Measurements from ENCODE around the gene MTTP.

MTTP gene

DNA sequence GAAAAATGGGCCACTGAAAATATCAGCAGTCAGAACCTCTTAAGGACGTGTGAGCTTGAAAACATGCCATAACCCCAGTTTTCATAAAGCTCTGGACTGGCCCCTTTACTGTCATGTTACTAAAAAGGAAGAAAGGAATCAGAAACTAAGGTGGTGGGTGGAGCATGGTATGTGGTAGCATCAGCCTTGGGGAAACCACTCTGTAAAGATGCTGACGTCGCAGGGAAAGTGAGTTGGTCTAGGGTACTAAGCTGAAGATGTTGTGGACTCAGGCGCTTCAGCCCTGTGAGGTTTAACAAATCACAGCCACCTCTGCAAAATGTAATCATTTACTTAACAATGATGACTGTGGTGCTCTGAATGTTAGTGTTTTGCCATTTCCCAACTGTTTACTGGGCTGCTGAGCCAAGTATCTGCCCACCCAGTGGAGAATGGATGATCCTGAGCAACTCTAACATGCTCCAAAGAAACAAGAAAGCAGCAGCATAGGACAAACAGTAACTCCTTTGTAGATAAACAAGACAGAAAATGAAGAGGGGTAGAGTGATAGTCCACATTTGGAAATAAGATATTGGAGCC is 49.6 kb downstream of the MTTP start:
- peaks cover 4% of the 10 kb centered on the region for H3K4me1 ChIP-seq (ENCODE audit: control insufficient read depth, insufficient read depth, low read length)
- no peaks in the 10 kb centered on the region for H3K36me3 ChIP-seq (ENCODE audit: control insufficient read depth in 2 of 2, insufficient read depth in 2 of 2, low read length in 2 of 2)
- H3K9ac ChIP-seq (ENCODE audit: low read length in 2 of 2): peak overlapping the region in 1 of 2 donors; percentile 38
- H3K27ac ChIP-seq (ENCODE audit: low read length): peak overlapping the region; percentile 80
- H3K27me3 ChIP-seq (ENCODE audit: control insufficient read depth in 1 of 2, insufficient read depth in 2 of 2, low read length in 2 of 2): no peaks in the 10 kb centered on the region
- no peaks in the 10 kb centered on the region for H3K9me3 ChIP-seq (ENCODE audit: control insufficient read depth in 2 of 2, low read length in 2 of 2)
- no peak overlapping the region for H3K4me3 ChIP-seq (ENCODE audit: low read length in 2 of 2)

DNA sequence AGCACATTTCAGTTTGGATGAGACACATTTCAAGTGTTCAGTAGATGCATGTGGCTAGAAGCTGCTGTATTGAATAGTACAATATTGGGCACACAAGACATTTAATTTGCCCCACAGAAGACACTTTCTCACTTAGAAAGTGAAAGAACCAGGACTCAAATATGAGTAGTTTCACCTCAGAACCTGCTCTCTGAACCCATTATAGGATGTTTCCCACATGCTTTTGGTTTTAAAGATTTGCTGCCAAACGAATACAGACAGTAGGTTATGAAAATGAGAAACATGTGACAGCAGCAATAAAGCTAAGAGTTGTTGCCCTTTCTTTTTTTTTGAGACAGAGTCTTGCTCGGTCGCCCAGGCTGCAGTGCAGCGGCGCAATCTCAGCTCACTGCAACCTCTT is 50.7 kb downstream of the MTTP start:
- Histone ChIP-seq H3K4me3 (ENCODE audit: low read length in 2 of 2) (no peak overlapping the region), H3K4me1 (ENCODE audit: control insufficient read depth, insufficient read depth, low read length) (peaks cover 4% of the 10 kb centered on the region), H3K27me3 (ENCODE audit: control insufficient read depth in 1 of 2, insufficient read depth in 2 of 2, low read length in 2 of 2) (no peaks in the 10 kb centered on the region), H3K9ac (ENCODE audit: low read length in 2 of 2) (no peak overlapping the region), H3K36me3 (ENCODE audit: control insufficient read depth in 2 of 2, insufficient read depth in 2 of 2, low read length in 2 of 2) (no peaks in the 10 kb centered on the region), H3K27ac (ENCODE audit: low read length) (peak overlapping the region; percentile 80), H3K9me3 (ENCODE audit: control insufficient read depth in 2 of 2, low read length in 2 of 2) (no peaks in the 10 kb centered on the region)

DNA sequence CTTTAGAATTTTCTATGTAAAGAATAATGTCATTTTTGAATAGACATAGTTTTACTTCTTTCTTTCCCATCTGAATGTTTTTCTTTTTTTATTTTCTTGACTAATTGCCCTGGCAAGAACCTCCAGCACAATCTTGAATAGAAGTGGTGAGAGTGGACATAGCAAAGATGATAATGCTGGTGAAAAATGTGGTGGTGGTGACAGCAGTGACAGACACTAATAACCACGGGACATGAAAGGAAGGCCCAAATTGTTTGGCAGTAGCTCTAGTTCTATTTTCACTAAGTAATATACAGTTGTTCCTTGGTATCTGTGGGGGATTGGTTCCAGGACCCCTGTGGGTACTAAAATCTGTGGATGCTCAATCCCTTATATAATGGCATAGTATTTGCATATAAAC is 53.4 kb downstream of the MTTP start:
- H3K4me3 ChIP-seq (ENCODE audit: low read length in 2 of 2): no peak overlapping the region
- H3K27ac ChIP-seq (ENCODE audit: low read length): no peak overlapping the region
- peaks cover 4% of the 10 kb centered on the region for H3K4me1 ChIP-seq (ENCODE audit: control insufficient read depth, insufficient read depth, low read length)
- H3K27me3 ChIP-seq (ENCODE audit: control insufficient read depth in 1 of 2, insufficient read depth in 2 of 2, low read length in 2 of 2): no peaks in the 10 kb centered on the region
- no peaks in the 10 kb centered on the region for H3K9me3 ChIP-seq (ENCODE audit: control insufficient read depth in 2 of 2, low read length in 2 of 2)
- H3K9ac ChIP-seq (ENCODE audit: low read length in 2 of 2): no peak overlapping the region
- H3K36me3 ChIP-seq (ENCODE audit: control insufficient read depth in 2 of 2, insufficient read depth in 2 of 2, low read length in 2 of 2): no peaks in the 10 kb centered on the region

- Histone ChIP-seq H3K36me3 (ENCODE audit: control insufficient read depth in 2 of 2, insufficient read depth in 2 of 2, low read length in 2 of 2) (no peaks in the 10 kb centered on the region), H3K4me1 (ENCODE audit: control insufficient read depth, insufficient read depth, low read length) (no peaks in the 10 kb centered on the region), H3K9ac (ENCODE audit: low read length in 2 of 2) (no peak overlapping the region), H3K9me3 (ENCODE audit: control insufficient read depth in 2 of 2, low read length in 2 of 2) (no peaks in the 10 kb centered on the region), H3K27ac (ENCODE audit: low read length) (no peak overlapping the region), H3K27me3 (ENCODE audit: control insufficient read depth in 1 of 2, insufficient read depth in 2 of 2, low read length in 2 of 2) (no peaks in the 10 kb centered on the region), H3K4me3 (ENCODE audit: low read length in 2 of 2) (no peak overlapping the region)
These were observed 55.4 kb downstream of the MTTP start for GRCh38 chr4:99629962-99630554.

GRCh38 chr4:99630857-99631360 is 56.3 kb downstream of the MTTP start:
- Histone ChIP-seq H3K36me3 (ENCODE audit: control insufficient read depth in 2 of 2, insufficient read depth in 2 of 2, low read length in 2 of 2) (no peaks in the 10 kb centered on the region), H3K9ac (ENCODE audit: low read length in 2 of 2) (no peak overlapping the region), H3K27me3 (ENCODE audit: control insufficient read depth in 1 of 2, insufficient read depth in 2 of 2, low read length in 2 of 2) (no peaks in the 10 kb centered on the region), H3K27ac (ENCODE audit: low read length) (no peak overlapping the region), H3K4me1 (ENCODE audit: control insufficient read depth, insufficient read depth, low read length) (no peaks in the 10 kb centered on the region), H3K9me3 (ENCODE audit: control insufficient read depth in 2 of 2, low read length in 2 of 2) (no peaks in the 10 kb centered on the region), H3K4me3 (ENCODE audit: low read length in 2 of 2) (no peak overlapping the region)

DNA sequence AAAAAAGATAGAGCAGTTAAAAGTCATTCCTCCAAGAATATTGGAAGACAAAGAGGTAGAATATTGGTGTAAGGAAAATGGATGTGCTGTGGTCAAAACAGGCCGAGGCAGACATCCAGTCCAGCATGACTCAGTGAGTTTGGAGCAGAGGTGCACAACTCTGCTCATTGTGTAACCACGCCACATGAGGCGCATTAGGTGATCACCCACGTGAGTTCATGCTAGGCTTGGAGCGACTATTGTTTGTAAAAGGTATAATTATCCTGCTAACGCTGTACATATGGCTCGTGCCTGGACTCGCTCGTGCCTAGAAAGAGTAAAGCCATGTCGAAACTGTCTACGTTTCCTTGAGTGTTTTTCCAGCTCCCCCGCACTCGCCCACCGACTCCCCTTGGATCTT is 59.1 kb downstream of the MTTP start:
- H3K4me3 ChIP-seq (ENCODE audit: low read length in 2 of 2): no peak overlapping the region
- no peaks in the 10 kb centered on the region for H3K27me3 ChIP-seq (ENCODE audit: control insufficient read depth in 1 of 2, insufficient read depth in 2 of 2, low read length in 2 of 2)
- H3K9me3 ChIP-seq (ENCODE audit: control insufficient read depth in 2 of 2, low read length in 2 of 2): no peaks in the 10 kb centered on the region
- no peaks in the 10 kb centered on the region for H3K36me3 ChIP-seq (ENCODE audit: control insufficient read depth in 2 of 2, insufficient read depth in 2 of 2, low read length in 2 of 2)
- H3K4me1 ChIP-seq (ENCODE audit: control insufficient read depth, insufficient read depth, low read length): no peaks in the 10 kb centered on the region
- H3K9ac ChIP-seq (ENCODE audit: low read length in 2 of 2): no peak overlapping the region
- no peak overlapping the region for H3K27ac ChIP-seq (ENCODE audit: low read length)

DNA sequence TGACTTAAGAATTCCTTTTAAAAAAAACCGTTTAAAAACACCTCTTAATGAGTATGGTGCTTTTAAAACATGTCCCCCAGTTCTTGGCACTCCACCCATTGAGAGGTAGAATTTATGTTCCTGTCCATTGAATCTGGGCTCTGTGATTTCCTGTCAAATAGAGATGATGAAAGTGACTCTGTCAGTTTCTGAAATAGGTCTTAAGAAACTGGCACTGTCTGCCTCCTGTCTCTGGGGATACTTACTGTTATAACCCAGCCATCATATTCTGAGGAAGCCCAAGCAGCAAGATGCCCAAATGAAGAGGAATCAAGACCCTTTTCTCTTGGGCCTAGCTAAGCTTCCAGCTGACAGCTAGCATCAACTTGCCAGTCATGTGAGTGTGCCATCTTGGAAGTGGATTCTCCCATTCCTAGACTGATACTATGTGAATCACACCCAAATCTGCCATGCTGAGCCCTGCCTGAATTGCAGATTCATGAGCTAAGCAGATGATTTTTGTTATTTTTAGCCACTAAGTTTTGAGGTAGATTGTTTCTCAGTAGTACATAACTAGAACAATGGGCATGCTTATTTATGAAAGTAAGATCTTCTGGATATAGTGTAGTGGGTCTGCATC is 60.2 kb downstream of the MTTP start:
- H3K4me3 ChIP-seq (ENCODE audit: low read length in 2 of 2): no peak overlapping the region
- no peaks in the 10 kb centered on the region for H3K4me1 ChIP-seq (ENCODE audit: control insufficient read depth, insufficient read depth, low read length)
- H3K27me3 ChIP-seq (ENCODE audit: control insufficient read depth in 1 of 2, insufficient read depth in 2 of 2, low read length in 2 of 2): no peaks in the 10 kb centered on the region
- H3K36me3 ChIP-seq (ENCODE audit: control insufficient read depth in 2 of 2, insufficient read depth in 2 of 2, low read length in 2 of 2): no peaks in the 10 kb centered on the region
- no peak overlapping the region for H3K9ac ChIP-seq (ENCODE audit: low read length in 2 of 2)
- H3K9me3 ChIP-seq (ENCODE audit: control insufficient read depth in 2 of 2, low read length in 2 of 2): no peaks in the 10 kb centered on the region
- H3K27ac ChIP-seq (ENCODE audit: low read length): no peak overlapping the region

GRCh38 chr4:99635601-99636000 is 61.0 kb downstream of the MTTP start:
- H3K4me3 ChIP-seq (ENCODE audit: low read length in 2 of 2): no peak overlapping the region
- H3K36me3 ChIP-seq (ENCODE audit: control insufficient read depth in 2 of 2, insufficient read depth in 2 of 2, low read length in 2 of 2): no peaks in the 10 kb centered on the region
- no peaks in the 10 kb centered on the region for H3K4me1 ChIP-seq (ENCODE audit: control insufficient read depth, insufficient read depth, low read length)
- H3K9ac ChIP-seq (ENCODE audit: low read length in 2 of 2): no peak overlapping the region
- no peak overlapping the region for H3K27ac ChIP-seq (ENCODE audit: low read length)
- no peaks in the 10 kb centered on the region for H3K27me3 ChIP-seq (ENCODE audit: control insufficient read depth in 1 of 2, insufficient read depth in 2 of 2, low read length in 2 of 2)
- no peaks in the 10 kb centered on the region for H3K9me3 ChIP-seq (ENCODE audit: control insufficient read depth in 2 of 2, low read length in 2 of 2)

GRCh38 chr4:99636422-99636821 is 61.8 kb downstream of the MTTP start:
- Histone ChIP-seq H3K27me3 (ENCODE audit: control insufficient read depth in 1 of 2, insufficient read depth in 2 of 2, low read length in 2 of 2) (no peaks in the 10 kb centered on the region), H3K9me3 (ENCODE audit: control insufficient read depth in 2 of 2, low read length in 2 of 2) (no peaks in the 10 kb centered on the region), H3K27ac (ENCODE audit: low read length) (no peak overlapping the region), H3K9ac (ENCODE audit: low read length in 2 of 2) (no peak overlapping the region), H3K36me3 (ENCODE audit: control insufficient read depth in 2 of 2, insufficient read depth in 2 of 2, low read length in 2 of 2) (no peaks in the 10 kb centered on the region), H3K4me1 (ENCODE audit: control insufficient read depth, insufficient read depth, low read length) (no peaks in the 10 kb centered on the region), H3K4me3 (ENCODE audit: low read length in 2 of 2) (no peak overlapping the region)

DNA sequence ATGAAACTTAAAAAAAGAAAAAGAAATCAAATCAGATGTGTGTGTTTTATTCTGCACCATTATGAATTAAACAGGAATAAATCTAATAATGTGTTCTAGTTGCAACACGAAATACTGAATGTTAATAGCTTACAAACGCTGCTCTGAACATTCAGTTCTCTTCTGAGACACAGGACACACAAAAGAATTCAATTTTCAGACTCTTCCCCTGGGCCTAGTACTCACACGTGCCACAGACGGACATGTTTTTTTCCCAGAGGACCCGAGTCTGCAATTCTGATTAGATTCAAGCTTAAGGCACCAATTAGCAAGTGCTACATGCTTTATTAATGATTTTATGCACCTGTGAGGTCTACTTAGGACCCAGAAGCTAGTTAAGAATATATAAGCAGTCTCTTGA is 62.5 kb downstream of the MTTP start:
- no peaks in the 10 kb centered on the region for H3K27me3 ChIP-seq (ENCODE audit: control insufficient read depth in 1 of 2, insufficient read depth in 2 of 2, low read length in 2 of 2)
- H3K9me3 ChIP-seq (ENCODE audit: control insufficient read depth in 2 of 2, low read length in 2 of 2): no peaks in the 10 kb centered on the region
- H3K4me1 ChIP-seq (ENCODE audit: control insufficient read depth, insufficient read depth, low read length): no peaks in the 10 kb centered on the region
- H3K36me3 ChIP-seq (ENCODE audit: control insufficient read depth in 2 of 2, insufficient read depth in 2 of 2, low read length in 2 of 2): no peaks in the 10 kb centered on the region
- H3K27ac ChIP-seq (ENCODE audit: low read length): no peak overlapping the region
- no peak overlapping the region for H3K9ac ChIP-seq (ENCODE audit: low read length in 2 of 2)
- H3K4me3 ChIP-seq (ENCODE audit: low read length in 2 of 2): no peak overlapping the region

DNA sequence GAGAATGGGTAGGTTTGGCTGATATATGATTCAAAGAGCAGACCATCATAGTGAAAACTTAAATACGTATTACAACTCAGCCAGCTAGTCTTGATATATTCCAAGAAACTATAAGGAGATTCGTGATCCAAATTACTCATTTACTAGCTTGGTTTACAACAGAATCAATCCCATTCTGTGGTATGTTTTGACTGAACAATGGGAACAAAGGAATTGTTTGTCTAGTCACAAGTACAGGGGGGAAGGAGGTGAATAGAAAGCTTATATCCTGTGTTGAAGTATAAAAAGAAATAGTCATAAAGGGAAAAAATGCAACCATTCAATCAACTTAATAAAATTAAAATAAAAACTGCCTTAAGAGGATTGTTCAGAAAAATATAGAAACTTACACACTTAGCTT is 66.1 kb downstream of the MTTP start:
- Histone ChIP-seq H3K4me1 (ENCODE audit: control insufficient read depth, insufficient read depth, low read length) (peaks cover 7% of the 10 kb centered on the region), H3K9me3 (ENCODE audit: control insufficient read depth in 2 of 2, low read length in 2 of 2) (no peaks in the 10 kb centered on the region), H3K9ac (ENCODE audit: low read length in 2 of 2) (no peak overlapping the region), H3K4me3 (ENCODE audit: low read length in 2 of 2) (no peak overlapping the region), H3K27ac (ENCODE audit: low read length) (no peak overlapping the region), H3K36me3 (ENCODE audit: control insufficient read depth in 2 of 2, insufficient read depth in 2 of 2, low read length in 2 of 2) (no peaks in the 10 kb centered on the region), H3K27me3 (ENCODE audit: control insufficient read depth in 1 of 2, insufficient read depth in 2 of 2, low read length in 2 of 2) (no peaks in the 10 kb centered on the region)
